ENCODE measurements around the gene AFG3L2. TPM values are rescaled to one million over a fixed set of nuclear protein-coding genes. Genes with fewer than 3 reads are reported as not detected.
A peak's percentile ranks its signal among the peaks of the same experiment; 100 is the strongest.

AFG3L2 gene
- total RNA-seq, 1 donor from 2014 or later: 65.1 TPM

DNA sequence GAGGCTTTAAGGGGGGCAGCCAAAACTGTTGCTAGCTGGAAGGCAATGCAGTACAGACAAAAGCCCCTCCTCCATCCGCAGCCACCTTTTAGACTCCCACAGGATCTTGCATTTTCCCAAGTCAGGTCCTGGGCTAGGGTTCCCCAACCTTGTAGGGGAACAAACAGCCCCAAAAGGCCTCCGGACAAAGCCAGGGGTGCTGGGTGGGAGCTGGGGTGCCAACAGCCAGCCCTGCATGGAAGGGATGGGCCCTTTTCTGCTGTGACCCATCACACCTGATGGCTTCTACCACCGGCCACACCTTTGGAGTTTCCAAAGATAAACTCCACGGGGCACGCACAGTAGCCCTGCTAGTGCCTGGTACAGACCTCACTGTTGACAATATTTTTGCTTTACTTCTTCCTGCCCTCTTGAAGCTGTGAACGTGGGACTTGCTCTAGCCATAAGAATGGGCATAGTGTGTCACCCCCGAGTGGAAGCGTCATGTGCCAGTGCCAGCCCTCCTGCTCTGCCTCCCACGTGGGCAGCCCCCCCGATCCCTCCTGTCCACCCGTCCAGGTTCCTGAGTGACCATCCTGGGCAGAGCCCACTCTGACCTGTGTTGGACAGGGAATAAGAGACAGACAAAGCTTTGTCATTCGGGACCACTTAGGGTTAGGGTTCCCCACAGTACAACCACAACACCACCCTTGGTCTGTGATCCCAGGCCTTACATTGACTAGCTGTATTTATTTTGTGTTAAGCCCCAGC, 50.1 kb downstream of the AFG3L2 start:
- DNase-seq (ENCODE audit: low spot score): no peak
- H3K27me3 Mint-ChIP-seq (ENCODE audit: low read depth): no peaks in the 10 kb centered on the region
- peaks cover 7% of the 10 kb centered on the region for H3K4me1 Mint-ChIP-seq (ENCODE audit: low read depth)
- H3K4me3 Mint-ChIP-seq (ENCODE audit: low read depth): no peak overlapping the region
- H3K9me3 Mint-ChIP-seq: no peaks in the 10 kb centered on the region
- peaks cover 47% of the 10 kb centered on the region for H3K36me3 Mint-ChIP-seq (ENCODE audit: low read depth)
- peak overlapping the region; percentile 60 for H3K27ac Mint-ChIP-seq
- intact Hi-C loops (cut with micrococcal nuclease): loop anchor here (5.0 kb wide), 1 partner anchor 330 kb away; the partner anchor contains the start of gene SPIRE1

DNA sequence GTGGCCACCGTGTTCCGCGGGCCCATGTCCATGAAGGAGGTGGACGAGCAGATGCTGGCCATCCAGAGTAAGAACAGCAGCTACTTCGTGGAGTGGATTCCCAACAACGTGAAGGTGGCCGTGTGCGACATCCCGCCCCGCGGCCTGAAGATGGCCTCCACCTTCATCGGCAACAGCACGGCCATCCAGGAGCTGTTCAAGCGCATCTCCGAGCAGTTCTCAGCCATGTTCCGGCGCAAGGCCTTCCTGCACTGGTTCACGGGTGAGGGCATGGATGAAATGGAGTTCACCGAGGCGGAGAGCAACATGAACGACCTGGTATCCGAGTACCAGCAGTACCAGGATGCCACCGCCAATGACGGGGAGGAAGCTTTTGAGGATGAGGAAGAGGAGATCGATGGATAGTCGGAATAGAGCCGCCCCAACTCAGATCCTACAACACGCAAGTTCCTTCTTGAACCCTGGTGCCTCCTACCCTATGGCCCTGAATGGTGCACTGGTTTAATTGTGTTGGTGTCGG, 51.2 kb downstream of the AFG3L2 start:
- DNase-seq (ENCODE audit: low spot score): no peak
- peaks cover 54% of the 10 kb centered on the region for H3K36me3 Mint-ChIP-seq (ENCODE audit: low read depth)
- H3K4me3 Mint-ChIP-seq (ENCODE audit: low read depth): no peak overlapping the region
- H3K9me3 Mint-ChIP-seq: no peaks in the 10 kb centered on the region
- intact Hi-C loops (cut with micrococcal nuclease): loop anchor here (5.0 kb wide), 1 partner anchor 332 kb away; the partner anchor contains the start of gene SPIRE1
- H3K27ac Mint-ChIP-seq: no peak overlapping the region
- H3K27me3 Mint-ChIP-seq (ENCODE audit: low read depth): no peaks in the 10 kb centered on the region
- H3K4me1 Mint-ChIP-seq (ENCODE audit: low read depth): peaks cover 7% of the 10 kb centered on the region

DNA sequence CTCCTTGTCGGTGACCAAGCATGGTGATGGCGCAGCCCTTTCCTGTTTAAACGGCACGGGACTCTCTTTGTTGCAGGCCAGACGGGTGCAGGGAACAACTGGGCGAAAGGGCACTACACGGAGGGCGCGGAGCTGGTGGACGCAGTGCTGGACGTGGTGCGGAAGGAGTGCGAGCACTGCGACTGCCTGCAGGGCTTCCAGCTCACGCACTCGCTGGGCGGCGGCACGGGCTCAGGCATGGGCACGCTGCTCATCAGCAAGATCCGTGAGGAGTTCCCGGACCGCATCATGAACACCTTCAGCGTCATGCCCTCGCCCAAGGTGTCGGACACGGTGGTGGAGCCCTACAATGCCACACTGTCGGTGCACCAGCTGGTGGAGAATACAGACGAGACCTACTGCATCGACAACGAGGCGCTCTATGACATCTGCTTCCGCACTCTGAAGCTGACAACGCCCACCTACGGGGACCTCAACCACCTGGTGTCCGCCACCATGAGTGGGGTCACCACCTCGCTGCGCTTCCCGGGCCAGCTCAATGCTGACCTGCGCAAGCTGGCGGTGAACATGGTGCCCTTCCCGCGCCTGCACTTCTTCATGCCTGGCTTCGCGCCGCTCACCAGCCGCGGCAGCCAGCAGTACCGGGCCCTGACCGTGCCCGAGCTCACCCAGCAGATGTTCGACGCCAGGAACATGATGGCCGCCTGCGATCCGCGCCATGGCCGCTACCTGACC, 51.9 kb downstream of the AFG3L2 start:
- intact Hi-C loops (cut with micrococcal nuclease): loop anchor here (5.0 kb wide), 1 partner anchor 332 kb away; the partner anchor contains the start of gene SPIRE1
- Mint-ChIP-seq H3K4me1 (ENCODE audit: low read depth) (peaks cover 7% of the 10 kb centered on the region), H3K27ac (no peak overlapping the region), H3K9me3 (no peaks in the 10 kb centered on the region), H3K36me3 (ENCODE audit: low read depth) (peaks cover 54% of the 10 kb centered on the region), H3K4me3 (ENCODE audit: low read depth) (no peak overlapping the region), H3K27me3 (ENCODE audit: low read depth) (no peaks in the 10 kb centered on the region)
- no peak for DNase-seq (ENCODE audit: low spot score)

DNA sequence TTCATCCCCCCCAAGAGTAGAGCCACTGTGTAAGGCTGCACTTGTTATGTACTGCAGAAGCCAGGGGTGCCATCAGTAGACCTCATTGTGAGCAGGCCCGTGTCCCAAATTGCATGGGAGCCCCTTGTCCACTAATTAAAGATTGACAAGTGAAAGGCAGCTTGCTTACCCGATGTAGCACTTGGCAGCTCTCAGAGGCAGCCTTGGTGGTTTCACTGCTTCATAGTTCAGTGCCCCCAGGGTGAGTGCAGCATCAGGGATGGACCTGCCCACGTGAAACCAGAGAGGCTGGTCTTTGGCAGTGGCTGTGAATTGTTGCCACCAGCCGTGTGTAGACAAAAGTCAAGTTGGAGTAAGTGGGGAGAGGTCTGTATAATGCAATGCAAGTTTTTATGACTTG, 55.7 kb downstream of the AFG3L2 start:
- Mint-ChIP-seq H3K27ac (no peak overlapping the region), H3K4me1 (ENCODE audit: low read depth) (no peaks in the 10 kb centered on the region), H3K36me3 (ENCODE audit: low read depth) (peaks cover 28% of the 10 kb centered on the region), H3K9me3 (no peaks in the 10 kb centered on the region), H3K4me3 (ENCODE audit: low read depth) (no peak overlapping the region), H3K27me3 (ENCODE audit: low read depth) (no peaks in the 10 kb centered on the region)
- no peak for DNase-seq (ENCODE audit: low spot score)
- intact Hi-C loops (cut with micrococcal nuclease): no loop called here

DNA sequence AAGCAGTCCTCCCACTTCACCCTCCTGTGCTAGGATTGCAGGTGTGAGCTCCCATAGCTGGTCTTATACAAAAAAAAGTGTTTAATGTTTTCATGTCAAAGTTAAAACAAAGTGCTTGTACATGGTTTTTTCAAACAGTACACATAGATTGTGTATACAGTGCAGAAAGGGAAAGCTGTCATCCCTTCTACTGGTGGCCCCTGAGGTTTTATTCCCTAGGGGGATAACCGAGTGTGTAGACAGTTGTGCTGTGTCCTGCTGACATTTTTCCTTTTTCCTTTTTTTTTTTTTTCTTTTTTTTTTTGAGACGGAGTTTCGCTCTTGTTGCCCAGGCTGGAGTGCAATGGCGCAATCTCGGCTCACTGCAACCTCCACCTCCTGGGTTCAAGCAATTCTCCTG, 58.2 kb downstream of the AFG3L2 start:
- H3K27ac Mint-ChIP-seq: no peak overlapping the region
- peaks cover 27% of the 10 kb centered on the region for H3K36me3 Mint-ChIP-seq (ENCODE audit: low read depth)
- H3K4me1 Mint-ChIP-seq (ENCODE audit: low read depth): no peaks in the 10 kb centered on the region
- H3K9me3 Mint-ChIP-seq: no peaks in the 10 kb centered on the region
- no peaks in the 10 kb centered on the region for H3K27me3 Mint-ChIP-seq (ENCODE audit: low read depth)
- no peak for DNase-seq (ENCODE audit: low spot score)
- no peak overlapping the region for H3K4me3 Mint-ChIP-seq (ENCODE audit: low read depth)
- intact Hi-C loops (cut with micrococcal nuclease): no loop called here

DNA sequence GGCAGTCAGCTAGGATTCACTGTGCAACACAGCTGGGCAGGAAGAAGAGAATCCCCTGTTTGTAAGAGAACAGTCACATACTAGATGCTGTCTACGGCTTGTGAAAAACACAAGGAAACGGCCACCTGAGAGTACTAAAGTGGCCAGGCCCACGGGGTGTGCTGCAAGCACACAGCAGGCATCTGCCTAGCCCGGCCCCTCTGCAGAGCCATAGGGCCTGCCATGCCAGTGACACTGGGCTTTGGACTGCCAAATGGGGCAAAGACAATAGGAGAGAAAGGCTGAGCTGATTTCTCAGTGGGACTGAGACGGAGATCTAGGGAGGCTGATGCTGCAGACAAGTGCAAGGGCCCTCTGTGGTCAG, 58.7 kb downstream of the AFG3L2 start:
- Mint-ChIP-seq H3K4me1 (ENCODE audit: low read depth) (no peaks in the 10 kb centered on the region), H3K36me3 (ENCODE audit: low read depth) (peaks cover 32% of the 10 kb centered on the region), H3K4me3 (ENCODE audit: low read depth) (no peak overlapping the region), H3K27me3 (ENCODE audit: low read depth) (no peaks in the 10 kb centered on the region), H3K9me3 (no peaks in the 10 kb centered on the region), H3K27ac (no peak overlapping the region)
- no peak for DNase-seq (ENCODE audit: low spot score)
- intact Hi-C loops (cut with micrococcal nuclease): no loop called here

DNA sequence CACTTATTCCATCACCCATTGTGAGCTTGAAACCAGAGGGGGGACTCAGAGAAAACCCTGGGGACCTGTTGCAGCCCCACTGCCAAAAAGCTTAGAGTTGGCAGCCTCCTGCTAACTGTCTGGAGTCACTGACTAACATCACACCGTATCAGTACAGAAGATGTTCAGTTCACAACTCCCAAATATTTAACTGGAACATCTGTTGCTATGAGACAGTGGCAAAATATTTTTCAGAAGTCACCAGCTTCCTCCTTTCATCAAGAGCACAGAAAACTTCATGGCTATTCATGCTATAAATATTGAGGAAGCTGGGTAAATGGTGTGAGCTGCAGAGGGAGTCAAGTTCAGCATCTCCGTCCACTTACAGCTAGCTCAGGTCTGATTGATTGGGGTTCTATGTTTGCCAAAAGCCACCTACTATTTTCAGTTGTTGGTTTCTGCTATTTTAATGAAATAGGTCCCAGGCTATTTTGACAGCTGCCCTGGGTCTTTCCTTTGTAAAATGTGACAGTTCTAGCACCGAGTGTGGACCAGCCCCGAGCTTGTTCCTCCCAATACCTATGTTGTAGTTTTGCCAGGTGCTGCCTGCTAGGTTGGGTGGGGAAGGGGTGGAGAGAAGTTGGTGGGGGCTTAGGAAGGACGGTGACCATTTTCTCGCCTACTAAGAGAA, 59.2 kb downstream of the AFG3L2 start:
- H3K4me1 Mint-ChIP-seq (ENCODE audit: low read depth): no peaks in the 10 kb centered on the region
- no peaks in the 10 kb centered on the region for H3K9me3 Mint-ChIP-seq
- H3K27me3 Mint-ChIP-seq (ENCODE audit: low read depth): no peaks in the 10 kb centered on the region
- H3K27ac Mint-ChIP-seq: no peak overlapping the region
- no peak for DNase-seq (ENCODE audit: low spot score)
- no peak overlapping the region for H3K4me3 Mint-ChIP-seq (ENCODE audit: low read depth)
- peaks cover 35% of the 10 kb centered on the region for H3K36me3 Mint-ChIP-seq (ENCODE audit: low read depth)
- intact Hi-C loops (cut with micrococcal nuclease): no loop called here

DNA sequence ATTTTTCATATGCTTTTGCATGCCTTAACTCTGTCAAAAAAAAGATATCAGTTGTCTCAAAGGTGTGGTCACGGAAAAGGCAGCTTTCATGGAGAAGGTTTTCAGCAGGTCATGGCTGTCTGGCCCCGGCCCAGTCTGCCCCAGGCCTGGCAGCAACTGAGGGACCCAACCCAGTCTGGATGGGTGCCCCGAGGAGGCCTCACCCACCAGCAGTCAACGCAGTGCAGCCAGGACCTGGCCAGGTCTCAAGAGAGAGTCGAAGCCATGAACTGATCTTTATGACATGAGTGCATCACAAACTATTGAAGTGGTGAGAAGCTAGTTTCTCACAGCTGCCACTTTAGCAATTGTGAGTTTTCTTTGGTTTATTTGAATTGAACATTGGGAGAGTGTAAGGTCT, 61.1 kb downstream of the AFG3L2 start:
- Mint-ChIP-seq H3K4me3 (ENCODE audit: low read depth) (no peak overlapping the region), H3K9me3 (peaks cover 7% of the 10 kb centered on the region), H3K27me3 (ENCODE audit: low read depth) (no peaks in the 10 kb centered on the region), H3K27ac (no peak overlapping the region), H3K36me3 (ENCODE audit: low read depth) (peaks cover 45% of the 10 kb centered on the region), H3K4me1 (ENCODE audit: low read depth) (no peaks in the 10 kb centered on the region)
- DNase-seq (ENCODE audit: low spot score): no peak
- intact Hi-C loops (cut with micrococcal nuclease): no loop called here

DNA sequence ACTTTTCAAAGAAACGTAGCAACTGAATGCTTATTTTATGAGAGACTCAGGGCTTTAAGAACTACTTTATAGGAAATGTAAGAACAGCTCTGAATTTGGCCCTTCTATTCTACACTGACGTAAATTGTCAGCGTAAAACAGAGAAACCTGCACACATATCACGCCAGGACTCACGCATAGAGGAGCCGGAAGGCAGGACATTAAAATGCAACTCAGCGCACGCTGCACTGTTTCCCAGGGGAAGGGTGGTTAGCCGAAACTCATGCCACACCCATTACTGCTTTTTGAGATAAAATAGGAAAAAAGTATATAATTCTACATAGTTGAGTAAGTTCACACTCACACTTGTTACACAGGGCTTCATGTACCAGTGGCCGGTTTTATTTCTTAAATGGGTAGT, 61.5 kb downstream of the AFG3L2 start:
- Mint-ChIP-seq H3K27me3 (ENCODE audit: low read depth) (no peaks in the 10 kb centered on the region), H3K4me1 (ENCODE audit: low read depth) (no peaks in the 10 kb centered on the region), H3K9me3 (peaks cover 7% of the 10 kb centered on the region), H3K27ac (no peak overlapping the region), H3K36me3 (ENCODE audit: low read depth) (peaks cover 48% of the 10 kb centered on the region), H3K4me3 (ENCODE audit: low read depth) (no peak overlapping the region)
- intact Hi-C loops (cut with micrococcal nuclease): no loop called here
- no peak for DNase-seq (ENCODE audit: low spot score)

DNA sequence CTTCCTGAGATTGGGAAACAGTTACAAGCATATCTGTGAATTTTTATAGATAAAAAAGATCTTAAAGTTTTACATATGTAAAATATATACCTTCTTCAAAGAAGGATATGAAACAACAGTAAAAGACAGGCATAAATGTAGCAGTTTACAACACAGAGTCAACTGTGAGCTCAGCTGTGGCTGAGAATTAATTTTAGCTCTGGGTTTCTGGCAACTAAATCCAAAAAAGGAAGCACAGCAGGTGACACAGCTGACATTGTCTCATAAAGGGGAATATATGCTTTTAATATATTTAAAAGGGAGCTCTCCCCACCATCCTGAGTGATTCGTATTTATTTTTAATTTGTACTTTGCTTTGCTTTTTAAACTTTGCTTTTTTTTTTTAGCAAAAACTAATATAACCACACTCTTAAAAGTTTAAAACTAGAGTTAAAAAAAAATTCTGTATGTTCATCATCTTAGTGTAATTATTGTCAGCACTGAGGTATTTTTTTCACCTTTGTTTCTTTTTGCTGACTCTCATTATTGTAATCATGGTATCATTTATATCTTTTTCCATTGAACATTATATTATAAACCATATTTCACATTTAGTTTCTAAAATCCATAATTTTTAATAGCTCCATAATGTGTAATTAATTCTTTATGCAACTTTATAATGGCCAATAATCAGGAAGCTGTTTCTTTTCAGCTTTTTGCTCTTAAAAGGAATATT, 62.3 kb downstream of the AFG3L2 start:
- DNase-seq (ENCODE audit: low spot score): no peak
- Mint-ChIP-seq H3K4me1 (ENCODE audit: low read depth) (peaks cover under 1% of the 10 kb centered on the region), H3K36me3 (ENCODE audit: low read depth) (peaks cover 52% of the 10 kb centered on the region), H3K27me3 (ENCODE audit: low read depth) (no peaks in the 10 kb centered on the region), H3K27ac (no peak overlapping the region), H3K9me3 (peaks cover 9% of the 10 kb centered on the region), H3K4me3 (ENCODE audit: low read depth) (no peak overlapping the region)
- intact Hi-C loops (cut with micrococcal nuclease): no loop called here

DNA sequence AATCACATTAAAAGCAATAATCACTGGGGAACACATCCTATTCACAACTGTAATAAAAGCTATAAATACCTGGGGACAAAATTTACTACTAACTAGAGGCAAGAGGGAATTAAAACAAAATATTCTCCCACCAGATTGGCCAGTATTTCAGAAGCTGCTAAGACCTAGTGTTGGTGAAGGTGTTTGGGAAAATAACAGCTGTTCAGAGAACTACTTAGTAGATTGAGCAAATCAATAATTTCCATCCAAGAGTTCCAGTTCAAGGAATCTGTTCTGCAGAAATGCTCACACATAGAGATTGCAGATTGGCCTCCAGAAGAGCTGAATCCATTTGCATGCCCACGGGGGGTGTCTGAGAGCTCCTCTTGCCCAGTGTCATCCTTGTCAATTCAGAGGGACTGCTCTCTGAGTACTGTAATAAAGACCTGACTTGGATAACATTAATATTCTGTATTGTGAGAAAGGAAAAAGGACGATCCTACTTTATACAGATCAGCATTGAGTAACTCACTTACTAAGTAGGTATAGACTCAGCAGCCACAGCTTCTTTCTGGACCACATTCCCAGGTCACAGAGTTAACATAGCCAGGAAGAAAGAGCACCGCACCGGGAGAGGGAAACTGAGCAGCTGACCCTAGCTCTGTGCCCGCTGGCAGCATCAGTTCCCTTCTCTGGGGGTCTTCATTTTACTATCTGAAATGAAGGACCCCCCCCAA, 63.3 kb downstream of the AFG3L2 start:
- intact Hi-C loops (cut with micrococcal nuclease): no loop called here
- H3K4me3 Mint-ChIP-seq (ENCODE audit: low read depth): no peak overlapping the region
- peaks cover 57% of the 10 kb centered on the region for H3K36me3 Mint-ChIP-seq (ENCODE audit: low read depth)
- DNase-seq (ENCODE audit: low spot score): no peak
- peaks cover 11% of the 10 kb centered on the region for H3K9me3 Mint-ChIP-seq
- no peak overlapping the region for H3K27ac Mint-ChIP-seq
- peaks cover 4% of the 10 kb centered on the region for H3K27me3 Mint-ChIP-seq (ENCODE audit: low read depth)
- peaks cover 5% of the 10 kb centered on the region for H3K4me1 Mint-ChIP-seq (ENCODE audit: low read depth)

DNA sequence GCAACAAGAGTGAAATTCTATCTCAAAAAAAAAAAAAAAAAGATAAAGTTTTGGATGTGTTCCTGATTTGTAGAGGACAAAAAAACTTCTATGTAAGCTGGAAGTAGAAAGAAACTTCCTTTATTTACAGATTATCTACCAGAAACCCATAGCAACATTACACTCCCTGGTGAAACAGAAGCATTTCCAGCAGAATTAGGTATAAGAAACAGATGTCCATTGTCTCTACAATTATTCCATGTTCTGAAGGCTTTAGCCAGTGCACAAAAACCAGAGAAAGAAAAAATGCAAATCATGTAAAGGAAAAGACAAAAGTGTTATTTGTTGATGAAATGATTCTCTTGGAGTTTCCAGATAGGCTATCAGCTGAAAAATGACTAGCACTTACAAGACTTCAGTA, 64.1 kb downstream of the AFG3L2 start:
- peaks cover 57% of the 10 kb centered on the region for H3K36me3 Mint-ChIP-seq (ENCODE audit: low read depth)
- H3K4me3 Mint-ChIP-seq (ENCODE audit: low read depth): no peak overlapping the region
- intact Hi-C loops (cut with micrococcal nuclease): no loop called here
- peaks cover 11% of the 10 kb centered on the region for H3K9me3 Mint-ChIP-seq
- DNase-seq (ENCODE audit: low spot score): no peak
- H3K27me3 Mint-ChIP-seq (ENCODE audit: low read depth): peaks cover 4% of the 10 kb centered on the region
- no peak overlapping the region for H3K27ac Mint-ChIP-seq
- peaks cover 5% of the 10 kb centered on the region for H3K4me1 Mint-ChIP-seq (ENCODE audit: low read depth)
